Measurements from ENCODE around the gene AGTR1. TPM values are rescaled to one million over a fixed set of nuclear protein-coding genes. Genes with fewer than 3 reads are reported as not detected.
"Not testable (repeated sequence)": the region's sequence is repeated elsewhere in the genome, so short reads cannot be mapped to it uniquely, and the experiment has no call there.

Gene AGTR1
- total RNA-seq, 2 experiments from 2014 or later: not detected

- ChIA-PET CTCF (no interaction called here), POLR2A (no interaction called here)
- no peaks in the 10 kb centered on the region for H3K9me3 Mint-ChIP-seq
- no peak overlapping the region for H3K27ac Mint-ChIP-seq
- H3K36me3 Mint-ChIP-seq (ENCODE audit: low read depth): no peaks in the 10 kb centered on the region
- DNase-seq: no peak
- no peaks in the 10 kb centered on the region for H3K27me3 Mint-ChIP-seq
- H3K4me1 Mint-ChIP-seq: no peaks in the 10 kb centered on the region
- no peak overlapping the region for H3K4me3 Mint-ChIP-seq
Observed at GRCh38 chr3:148730676-148731075, 33.0 kb downstream of the AGTR1 start.

GRCh38 chr3:148735597-148735996 lies 37.9 kb downstream of the AGTR1 start:
- Mint-ChIP-seq H3K27me3 (no peaks in the 10 kb centered on the region), H3K9me3 (no peaks in the 10 kb centered on the region), H3K4me1 (no peaks in the 10 kb centered on the region), H3K36me3 (ENCODE audit: low read depth) (no peaks in the 10 kb centered on the region), H3K4me3 (no peak overlapping the region), H3K27ac (no peak overlapping the region)
- ChIA-PET CTCF (no interaction called here), POLR2A (no interaction called here)
- DNase-seq: no peak

GRCh38 chr3:148736086-148736485 lies 38.4 kb downstream of the AGTR1 start:
- no peaks in the 10 kb centered on the region for H3K4me1 Mint-ChIP-seq
- no peaks in the 10 kb centered on the region for H3K9me3 Mint-ChIP-seq
- DNase-seq: no peak
- no peak overlapping the region for H3K4me3 Mint-ChIP-seq
- no peak overlapping the region for H3K27ac Mint-ChIP-seq
- no peaks in the 10 kb centered on the region for H3K27me3 Mint-ChIP-seq
- no peaks in the 10 kb centered on the region for H3K36me3 Mint-ChIP-seq (ENCODE audit: low read depth)
- CTCF ChIA-PET: no interaction called here
- POLR2A ChIA-PET: no interaction called here

GRCh38 chr3:148737104-148737530 lies 39.4 kb downstream of the AGTR1 start:
- no peak for DNase-seq
- H3K27me3 Mint-ChIP-seq: no peaks in the 10 kb centered on the region
- H3K9me3 Mint-ChIP-seq: no peaks in the 10 kb centered on the region
- no peaks in the 10 kb centered on the region for H3K36me3 Mint-ChIP-seq (ENCODE audit: low read depth)
- no peak overlapping the region for H3K4me3 Mint-ChIP-seq
- no peaks in the 10 kb centered on the region for H3K4me1 Mint-ChIP-seq
- POLR2A ChIA-PET: no interaction called here
- no peak overlapping the region for H3K27ac Mint-ChIP-seq
- CTCF ChIA-PET: no interaction called here

GRCh38 chr3:148739720-148740119 lies 42.0 kb downstream of the AGTR1 start:
- no peak for DNase-seq
- ChIA-PET CTCF (no interaction called here), POLR2A (no interaction called here)
- no peaks in the 10 kb centered on the region for H3K9me3 Mint-ChIP-seq
- no peak overlapping the region for H3K27ac Mint-ChIP-seq
- no peaks in the 10 kb centered on the region for H3K36me3 Mint-ChIP-seq (ENCODE audit: low read depth)
- H3K4me1 Mint-ChIP-seq: no peaks in the 10 kb centered on the region
- no peaks in the 10 kb centered on the region for H3K27me3 Mint-ChIP-seq
- H3K4me3 Mint-ChIP-seq: no peak overlapping the region

GRCh38 chr3:148740291-148740690 lies 42.6 kb downstream of the AGTR1 start:
- Mint-ChIP-seq H3K4me3 (no peak overlapping the region), H3K4me1 (no peaks in the 10 kb centered on the region), H3K27ac (no peak overlapping the region), H3K36me3 (ENCODE audit: low read depth) (no peaks in the 10 kb centered on the region), H3K27me3 (no peaks in the 10 kb centered on the region), H3K9me3 (no peaks in the 10 kb centered on the region)
- ChIA-PET CTCF (no interaction called here), POLR2A (no interaction called here)
- DNase-seq: no peak

GRCh38 chr3:148741219-148741618 lies 43.5 kb downstream of the AGTR1 start:
- H3K36me3 Mint-ChIP-seq (ENCODE audit: low read depth): no peaks in the 10 kb centered on the region
- H3K27me3 Mint-ChIP-seq: no peaks in the 10 kb centered on the region
- CTCF ChIA-PET: no interaction called here
- no peaks in the 10 kb centered on the region for H3K9me3 Mint-ChIP-seq
- POLR2A ChIA-PET: no interaction called here
- no peak overlapping the region for H3K27ac Mint-ChIP-seq
- H3K4me1 Mint-ChIP-seq: no peaks in the 10 kb centered on the region
- H3K4me3 Mint-ChIP-seq: no peak overlapping the region
- DNase-seq: no peak

- CTCF ChIA-PET: no interaction called here
- no peaks in the 10 kb centered on the region for H3K9me3 Mint-ChIP-seq
- no peak for DNase-seq
- H3K27ac Mint-ChIP-seq: no peak overlapping the region
- POLR2A ChIA-PET: no interaction called here
- no peaks in the 10 kb centered on the region for H3K27me3 Mint-ChIP-seq
- H3K4me1 Mint-ChIP-seq: no peaks in the 10 kb centered on the region
- H3K4me3 Mint-ChIP-seq: no peak overlapping the region
- H3K36me3 Mint-ChIP-seq (ENCODE audit: low read depth): no peaks in the 10 kb centered on the region
Observed at GRCh38 chr3:148742118-148742517, 44.4 kb downstream of the AGTR1 start.

- no peak for DNase-seq
- H3K27me3 Mint-ChIP-seq: no peaks in the 10 kb centered on the region
- ChIA-PET CTCF (no interaction called here), POLR2A (no interaction called here)
- no peaks in the 10 kb centered on the region for H3K36me3 Mint-ChIP-seq (ENCODE audit: low read depth)
- no peak overlapping the region for H3K4me3 Mint-ChIP-seq
- no peaks in the 10 kb centered on the region for H3K4me1 Mint-ChIP-seq
- H3K27ac Mint-ChIP-seq: no peak overlapping the region
- H3K9me3 Mint-ChIP-seq: no peaks in the 10 kb centered on the region
Observed at GRCh38 chr3:148746053-148746452, 48.4 kb downstream of the AGTR1 start.

GRCh38 chr3:148748283-148748682 lies 50.6 kb downstream of the AGTR1 start:
- no peaks in the 10 kb centered on the region for H3K9me3 Mint-ChIP-seq
- DNase-seq: no peak
- H3K4me3 Mint-ChIP-seq: no peak overlapping the region
- no peaks in the 10 kb centered on the region for H3K27me3 Mint-ChIP-seq
- no peak overlapping the region for H3K27ac Mint-ChIP-seq
- POLR2A ChIA-PET: no interaction called here
- CTCF ChIA-PET: no interaction called here
- no peaks in the 10 kb centered on the region for H3K36me3 Mint-ChIP-seq (ENCODE audit: low read depth)
- H3K4me1 Mint-ChIP-seq: no peaks in the 10 kb centered on the region

GRCh38 chr3:148750296-148750695 lies 52.6 kb downstream of the AGTR1 start:
- no peak overlapping the region for H3K27ac Mint-ChIP-seq
- H3K9me3 Mint-ChIP-seq: no peaks in the 10 kb centered on the region
- no peak overlapping the region for H3K4me3 Mint-ChIP-seq
- no peaks in the 10 kb centered on the region for H3K27me3 Mint-ChIP-seq
- DNase-seq: no peak
- ChIA-PET CTCF (no interaction called here), POLR2A (interaction anchor here (0.5 kb wide), 1 partner anchor 94 kb away, joined by 3 read pairs; no protein-coding TSS in a partner anchor)
- H3K36me3 Mint-ChIP-seq (ENCODE audit: low read depth): no peaks in the 10 kb centered on the region
- H3K4me1 Mint-ChIP-seq: no peaks in the 10 kb centered on the region

GRCh38 chr3:148751461-148751860 lies 53.8 kb downstream of the AGTR1 start:
- Mint-ChIP-seq H3K36me3 (ENCODE audit: low read depth) (no peaks in the 10 kb centered on the region), H3K27ac (no peak overlapping the region), H3K27me3 (no peaks in the 10 kb centered on the region), H3K4me3 (no peak overlapping the region), H3K9me3 (no peaks in the 10 kb centered on the region), H3K4me1 (no peaks in the 10 kb centered on the region)
- POLR2A ChIA-PET: no interaction called here
- CTCF ChIA-PET: interaction anchor here (0.6 kb wide), 1 partner anchor 77 kb away, joined by 3 read pairs; no protein-coding TSS in a partner anchor
- no peak for DNase-seq

GRCh38 chr3:148753385-148753784 lies 55.7 kb downstream of the AGTR1 start:
- CTCF ChIA-PET; H3K9me3 Mint-ChIP-seq; H3K36me3 Mint-ChIP-seq (ENCODE audit: low read depth); H3K27me3 Mint-ChIP-seq; H3K4me3 Mint-ChIP-seq; POLR2A ChIA-PET; DNase-seq; H3K4me1 Mint-ChIP-seq; H3K27ac Mint-ChIP-seq: not testable (repeated sequence)

- H3K36me3 Mint-ChIP-seq (ENCODE audit: low read depth): no peaks in the 10 kb centered on the region
- no peaks in the 10 kb centered on the region for H3K9me3 Mint-ChIP-seq
- no peak overlapping the region for H3K27ac Mint-ChIP-seq
- H3K4me3 Mint-ChIP-seq: no peak overlapping the region
- H3K27me3 Mint-ChIP-seq: no peaks in the 10 kb centered on the region
- ChIA-PET CTCF (no interaction called here), POLR2A (no interaction called here)
- no peak for DNase-seq
- no peaks in the 10 kb centered on the region for H3K4me1 Mint-ChIP-seq
Observed at GRCh38 chr3:148755570-148755969, 57.9 kb downstream of the AGTR1 start.

- no peaks in the 10 kb centered on the region for H3K36me3 Mint-ChIP-seq (ENCODE audit: low read depth)
- H3K27me3 Mint-ChIP-seq: no peaks in the 10 kb centered on the region
- no peak overlapping the region for H3K27ac Mint-ChIP-seq
- H3K4me1 Mint-ChIP-seq: no peaks in the 10 kb centered on the region
- CTCF ChIA-PET: no interaction called here
- no peak for DNase-seq
- no peaks in the 10 kb centered on the region for H3K9me3 Mint-ChIP-seq
- H3K4me3 Mint-ChIP-seq: no peak overlapping the region
- POLR2A ChIA-PET: no interaction called here
Observed at GRCh38 chr3:148756311-148756710, 58.6 kb downstream of the AGTR1 start.
